Measurements from ENCODE around the gene ACTR3. TPM values are rescaled to one million over a fixed set of nuclear protein-coding genes. Genes with fewer than 3 reads are reported as not detected.

Gene ACTR3
- polyA plus RNA-seq, 3 donors: 163 to 179 (median 168) TPM

DNA sequence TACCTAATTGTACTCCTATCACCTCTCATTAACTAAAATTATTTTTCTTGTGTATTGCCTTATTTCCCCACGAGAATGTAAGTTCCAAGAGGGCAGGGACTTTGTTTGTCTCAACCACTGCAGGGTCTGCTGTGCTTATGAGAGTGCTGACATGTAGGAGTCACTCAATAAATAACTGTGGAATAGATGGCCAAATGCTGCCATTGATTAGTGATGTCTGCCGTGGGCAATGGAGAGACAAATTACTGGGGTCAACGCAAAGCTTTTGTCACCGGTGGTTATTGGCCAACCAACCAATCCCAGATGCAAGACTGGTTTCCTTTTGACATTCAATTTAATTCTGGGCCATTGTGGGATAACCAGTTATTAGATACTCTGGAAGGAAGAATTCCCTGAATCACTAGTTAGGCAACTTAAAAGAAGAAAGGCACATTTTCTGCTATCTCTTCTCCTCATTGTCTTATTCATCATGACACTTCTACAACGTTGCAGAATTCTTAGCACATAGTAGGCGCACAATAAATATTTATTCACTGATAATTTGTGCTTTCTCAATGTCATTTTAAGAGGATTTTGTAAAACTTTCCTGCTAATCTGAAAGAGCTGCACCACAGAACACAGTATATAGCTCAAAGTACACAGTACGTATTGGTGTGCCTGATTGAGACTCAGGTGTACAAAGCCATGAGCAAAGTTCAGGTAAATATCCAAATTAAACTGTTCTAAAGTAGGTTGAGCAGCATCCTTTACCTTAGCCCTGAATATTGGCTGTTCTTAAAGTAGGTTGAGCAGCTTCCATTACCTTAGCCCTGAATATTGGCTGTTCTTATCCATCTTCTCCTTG is 95.9 kb downstream of the ACTR3 start:
- no peak for DNase-seq

DNA sequence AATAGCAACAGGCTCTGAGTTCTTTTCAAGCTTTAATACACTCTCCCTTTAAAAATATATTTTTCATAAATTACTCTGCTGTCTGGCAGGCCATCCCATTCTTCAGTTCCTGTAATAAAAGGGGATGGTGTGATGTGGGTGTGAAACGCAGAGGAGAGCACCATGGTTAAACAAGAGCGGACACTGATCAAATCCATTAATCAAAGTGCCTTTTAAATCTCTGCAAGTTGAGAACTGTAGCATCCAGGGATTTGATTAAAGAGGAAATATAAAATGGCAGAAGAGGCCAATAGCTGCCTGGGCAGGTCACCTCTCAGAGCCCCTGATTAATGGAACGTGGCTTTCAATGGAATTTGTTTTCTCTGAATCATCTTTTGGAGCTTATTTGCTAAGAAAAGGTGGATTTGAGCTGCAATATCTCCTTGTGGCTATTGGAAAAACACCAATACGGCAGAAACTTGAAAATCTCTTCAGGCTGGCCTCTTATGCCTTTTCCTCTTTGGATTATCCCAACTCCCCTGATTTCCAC is 96.9 kb downstream of the ACTR3 start:
- DNase-seq: no peak

DNA sequence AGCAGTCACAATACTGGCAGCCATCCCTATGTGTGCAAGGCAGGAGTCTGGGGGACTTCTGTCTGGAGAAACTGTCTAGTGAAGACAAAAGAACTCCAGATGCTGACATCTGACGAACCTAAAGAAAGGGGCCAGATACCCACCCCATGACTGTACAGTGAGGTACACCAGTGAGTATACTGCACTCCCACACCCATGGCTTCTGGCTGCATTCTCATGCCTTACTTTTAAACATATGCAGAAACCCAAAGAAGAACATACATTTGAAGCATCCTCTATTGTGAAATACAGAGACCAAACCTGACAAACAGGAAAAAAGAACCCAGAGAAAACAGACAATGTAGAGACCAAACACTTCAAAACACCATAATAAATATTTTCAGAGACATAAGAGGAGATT is 102.2 kb downstream of the ACTR3 start:
- no peak for DNase-seq

- DNase-seq: no peak
Observed at GRCh38 chr2:113996671-113997594, 107.0 kb downstream of the ACTR3 start.

DNA sequence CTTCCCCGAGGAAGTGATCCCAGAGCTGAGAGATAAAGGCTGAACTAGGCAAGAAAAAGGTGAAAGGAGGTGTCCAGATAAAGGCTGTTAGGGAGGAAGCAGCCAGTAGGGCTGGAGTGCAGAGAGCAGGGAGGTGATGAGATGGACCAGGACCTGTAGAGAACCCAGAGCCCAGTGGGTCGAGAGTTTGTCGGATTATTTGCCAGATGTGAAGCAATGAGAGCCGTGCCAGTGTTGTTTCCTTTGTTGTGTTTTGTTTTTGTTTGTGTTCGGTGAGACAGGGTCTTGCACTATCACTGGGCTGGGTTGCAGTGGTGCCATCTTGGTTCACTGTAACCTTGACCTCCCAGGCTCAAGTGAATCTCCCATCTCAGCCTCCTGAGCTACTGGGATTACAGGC is 111.3 kb downstream of the ACTR3 start:
- no peak for DNase-seq

DNA sequence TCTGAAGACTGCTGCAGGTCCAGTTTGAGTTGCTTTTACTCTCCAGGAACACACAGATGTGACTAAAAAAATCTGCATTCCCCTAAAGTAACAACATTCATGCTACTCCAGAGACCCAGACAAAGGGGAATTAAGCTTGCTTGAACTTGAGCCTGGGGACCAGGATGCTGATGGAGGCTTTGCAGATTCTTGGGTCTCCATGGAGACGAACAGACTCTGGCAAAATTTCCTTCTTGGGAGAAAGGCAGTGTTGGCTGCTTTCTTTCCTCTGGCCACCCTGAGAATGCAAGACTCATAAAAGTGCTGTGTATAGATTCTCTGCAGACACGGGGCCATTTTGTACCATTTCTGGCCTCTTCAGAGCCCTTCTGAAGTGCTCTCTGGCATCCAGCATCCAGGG is 112.0 kb downstream of the ACTR3 start:
- DNase-seq: no peak

DNA sequence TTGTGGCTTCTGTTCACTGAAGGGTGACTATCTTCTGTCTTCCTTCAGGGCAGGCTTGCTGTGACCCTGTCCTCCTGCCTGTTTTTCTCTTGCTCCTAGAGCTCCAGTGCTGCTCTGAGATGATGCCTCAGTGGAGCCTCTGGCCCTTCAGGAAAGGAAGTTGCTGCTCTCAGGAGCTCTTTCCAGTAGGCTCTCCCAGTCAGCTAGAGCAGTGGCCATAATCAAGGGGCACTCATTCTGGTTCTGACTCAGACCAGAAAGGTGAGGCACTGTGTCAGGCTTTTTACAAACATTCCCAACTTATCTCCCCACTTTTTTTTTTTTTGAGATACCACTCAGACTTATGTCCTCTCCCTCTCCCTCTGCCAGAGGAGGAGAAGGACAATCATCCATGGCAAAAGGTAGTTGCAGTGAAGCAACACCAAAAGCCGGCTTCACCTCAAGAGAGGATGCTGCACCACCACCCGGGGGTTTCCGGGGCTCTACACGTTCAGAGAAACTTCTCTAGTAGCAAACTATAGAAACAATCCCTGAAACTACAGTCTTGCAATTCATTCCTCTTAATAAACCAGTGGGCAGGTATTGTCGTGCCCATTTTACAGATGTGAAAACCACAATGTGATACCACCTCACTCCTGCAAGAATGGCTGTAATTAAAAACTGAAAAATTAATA is 115.4 kb downstream of the ACTR3 start:
- DNase-seq: no peak

GRCh38 chr2:114006460-114006859 is 116.6 kb downstream of the ACTR3 start:
- no peak for DNase-seq

DNA sequence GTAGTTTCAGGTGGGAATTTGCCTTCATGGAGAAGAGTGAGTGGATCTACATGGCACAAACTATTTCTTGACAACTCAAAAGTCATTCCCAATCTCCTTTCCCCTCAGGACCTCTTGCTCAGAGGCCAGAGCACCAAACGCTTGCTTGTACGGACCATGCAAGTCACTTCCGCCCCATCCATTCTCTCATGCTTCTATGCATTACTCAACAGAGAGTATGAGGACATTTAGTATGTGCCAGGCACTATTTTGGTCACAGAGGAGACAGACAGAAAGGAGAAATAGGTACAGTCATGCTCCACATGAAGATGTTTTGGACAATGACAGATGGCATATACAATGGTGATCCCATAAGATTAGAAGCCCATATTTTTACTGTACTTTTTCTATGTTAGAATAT is 117.5 kb downstream of the ACTR3 start:
- DNase-seq: no peak

- no peak for DNase-seq
Observed at GRCh38 chr2:114008720-114009119, 118.8 kb downstream of the ACTR3 start.

DNA sequence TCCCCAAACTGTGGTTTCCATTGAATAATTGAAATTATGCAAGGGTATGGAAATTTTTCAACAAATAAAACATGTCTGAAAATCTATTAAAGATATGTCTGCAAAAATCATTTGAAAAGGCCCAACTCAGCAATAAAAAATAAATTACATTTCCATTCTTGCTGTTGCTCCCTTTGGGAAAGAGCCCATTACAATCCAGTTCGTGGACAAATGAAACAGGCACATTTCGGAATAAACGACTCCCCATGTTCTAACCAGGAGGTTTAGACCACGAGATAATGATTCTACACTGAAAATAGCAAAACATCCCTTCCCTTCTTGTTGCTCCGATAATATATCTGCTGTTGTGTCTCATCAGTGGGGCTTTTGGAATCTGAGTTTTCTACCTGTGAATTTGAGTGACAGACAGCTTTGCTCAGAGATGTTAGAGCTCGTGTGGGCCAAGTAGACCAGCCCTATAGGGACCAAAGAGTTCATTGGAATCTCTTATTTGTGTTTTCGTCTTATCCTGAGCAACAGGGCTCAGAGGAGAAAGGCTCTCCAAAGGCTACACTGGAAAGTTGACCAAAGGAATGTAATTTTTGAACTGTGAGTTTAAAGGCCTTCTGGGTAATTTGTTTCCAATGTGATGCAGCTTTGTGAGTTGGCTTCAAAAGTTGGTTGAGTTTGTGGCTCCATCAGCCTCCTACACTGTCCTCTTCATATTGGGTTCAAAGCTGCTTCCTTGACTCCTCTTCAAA is 119.5 kb downstream of the ACTR3 start:
- DNase-seq: no peak

DNA sequence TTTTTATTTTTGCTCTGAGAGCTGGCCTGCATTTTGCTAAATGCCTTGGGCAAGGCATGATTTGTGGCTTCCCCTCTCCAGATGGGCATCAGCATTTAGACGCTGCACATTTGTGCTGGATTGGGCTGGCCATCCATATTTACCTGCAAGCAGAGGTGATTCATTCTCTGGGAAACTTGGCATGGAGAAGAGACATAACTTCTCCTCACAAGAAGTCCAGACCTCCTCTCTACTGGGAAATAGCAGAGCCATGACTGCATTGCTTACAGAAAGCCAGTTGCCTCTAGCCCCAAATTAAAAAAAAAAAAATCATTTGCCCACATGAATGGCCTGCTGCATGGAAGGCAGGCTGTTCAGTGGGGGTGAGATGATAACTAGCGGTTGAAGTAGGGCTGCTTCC is 120.1 kb downstream of the ACTR3 start:
- no peak for DNase-seq

DNA sequence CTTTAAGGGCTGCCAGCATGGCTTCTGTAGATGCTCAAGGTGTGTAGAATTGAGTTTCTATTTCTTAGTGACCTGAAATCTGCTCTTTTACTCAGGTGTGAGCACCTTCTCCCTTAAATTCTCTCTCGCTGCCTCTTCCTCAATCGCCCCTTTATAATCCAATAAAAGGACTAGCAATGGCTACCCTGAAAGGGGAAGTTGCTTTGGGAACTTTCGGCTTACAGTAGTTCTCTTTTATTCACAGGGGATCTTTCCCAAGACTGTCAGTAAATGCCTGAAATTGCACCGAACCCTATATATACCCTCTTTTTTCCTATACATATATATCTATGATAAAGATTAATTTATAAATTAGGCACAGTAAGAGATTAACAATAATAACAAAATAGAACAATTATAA is 121.8 kb downstream of the ACTR3 start:
- no peak for DNase-seq

Other genes with a start within 250 kb of the ACTR3 start
- gene SLC35F5, start 133.4 kb upstream of the ACTR3 start, polyA plus RNA-seq (ENCODE audit: insufficient read length in 3 of 3): 100 to 1,000 TPM; 108 to 143 (median 122) TPM

Measured in renal pelvis (tissue), 4 donors.